GM12873 (cell line): ENCODE measurements around the gene SYNE2.

ENCODE experiments used
- TF ChIP-seq, protein P1 (sequence below): IDR thresholded peaks from 2 replicates; pipeline ENCODE4 v1.5.1; 2012; ENCODE audit warnings: low read depth, mild to moderate bottlenecking, moderate library complexity, low read length, control low read depth; ENCODE audit not compliant: insufficient read depth; ENCODE audit errors: missing control alignments

The SYNE2 gene

DNA sequence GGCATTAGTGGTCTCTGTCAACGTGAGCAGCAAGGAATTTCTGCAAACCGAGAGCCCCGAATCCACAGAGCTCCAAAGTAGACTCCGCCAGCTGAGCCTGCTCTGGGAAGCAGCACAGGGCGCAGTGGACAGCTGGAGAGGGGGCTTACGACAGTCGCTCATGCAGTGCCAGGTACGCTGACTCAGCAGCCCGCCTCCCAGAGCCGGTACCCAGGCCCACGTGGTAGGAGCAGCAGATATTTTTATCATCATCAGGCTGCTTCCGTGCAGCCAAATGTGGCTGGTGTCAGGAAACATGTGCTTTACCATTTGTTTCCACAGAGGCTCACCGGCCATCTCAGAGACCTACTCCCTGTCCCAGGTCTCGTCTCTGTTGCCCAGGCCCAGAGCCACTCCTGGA is 367.7 kb downstream of the SYNE2 start:
- TF ChIP-seq, protein P1, sequence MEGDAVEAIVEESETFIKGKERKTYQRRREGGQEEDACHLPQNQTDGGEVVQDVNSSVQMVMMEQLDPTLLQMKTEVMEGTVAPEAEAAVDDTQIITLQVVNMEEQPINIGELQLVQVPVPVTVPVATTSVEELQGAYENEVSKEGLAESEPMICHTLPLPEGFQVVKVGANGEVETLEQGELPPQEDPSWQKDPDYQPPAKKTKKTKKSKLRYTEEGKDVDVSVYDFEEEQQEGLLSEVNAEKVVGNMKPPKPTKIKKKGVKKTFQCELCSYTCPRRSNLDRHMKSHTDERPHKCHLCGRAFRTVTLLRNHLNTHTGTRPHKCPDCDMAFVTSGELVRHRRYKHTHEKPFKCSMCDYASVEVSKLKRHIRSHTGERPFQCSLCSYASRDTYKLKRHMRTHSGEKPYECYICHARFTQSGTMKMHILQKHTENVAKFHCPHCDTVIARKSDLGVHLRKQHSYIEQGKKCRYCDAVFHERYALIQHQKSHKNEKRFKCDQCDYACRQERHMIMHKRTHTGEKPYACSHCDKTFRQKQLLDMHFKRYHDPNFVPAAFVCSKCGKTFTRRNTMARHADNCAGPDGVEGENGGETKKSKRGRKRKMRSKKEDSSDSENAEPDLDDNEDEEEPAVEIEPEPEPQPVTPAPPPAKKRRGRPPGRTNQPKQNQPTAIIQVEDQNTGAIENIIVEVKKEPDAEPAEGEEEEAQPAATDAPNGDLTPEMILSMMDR, result no peak

DNA sequence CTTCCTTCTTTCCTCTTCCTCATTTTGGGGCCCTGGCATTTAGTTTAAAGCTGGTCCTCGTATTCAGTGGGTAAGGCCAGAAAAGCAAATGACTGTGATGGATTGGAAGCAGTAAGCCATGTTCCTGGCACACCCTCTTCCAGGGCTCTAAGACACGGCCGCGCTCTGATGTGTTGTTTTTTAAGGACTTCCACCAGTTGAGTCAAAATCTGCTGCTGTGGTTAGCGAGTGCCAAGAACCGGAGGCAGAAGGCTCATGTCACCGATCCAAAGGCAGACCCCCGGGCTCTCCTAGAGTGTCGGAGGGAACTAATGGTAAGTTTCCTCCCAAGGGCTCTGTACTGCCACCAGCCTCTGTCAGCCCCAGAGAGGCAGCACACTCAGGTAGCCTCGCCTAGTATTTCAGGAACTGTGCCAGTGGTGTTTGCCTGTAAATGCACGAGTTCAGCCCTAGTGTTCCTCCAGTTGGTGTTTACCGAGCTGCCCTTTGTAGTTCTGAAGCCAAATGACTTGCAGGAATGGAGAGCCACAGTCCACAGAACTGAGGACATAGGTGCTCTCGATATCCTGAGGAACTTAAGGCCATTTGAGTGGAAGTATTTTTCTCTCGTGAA is 368.7 kb downstream of the SYNE2 start:
- TF ChIP-seq, protein P1, result no peak

DNA sequence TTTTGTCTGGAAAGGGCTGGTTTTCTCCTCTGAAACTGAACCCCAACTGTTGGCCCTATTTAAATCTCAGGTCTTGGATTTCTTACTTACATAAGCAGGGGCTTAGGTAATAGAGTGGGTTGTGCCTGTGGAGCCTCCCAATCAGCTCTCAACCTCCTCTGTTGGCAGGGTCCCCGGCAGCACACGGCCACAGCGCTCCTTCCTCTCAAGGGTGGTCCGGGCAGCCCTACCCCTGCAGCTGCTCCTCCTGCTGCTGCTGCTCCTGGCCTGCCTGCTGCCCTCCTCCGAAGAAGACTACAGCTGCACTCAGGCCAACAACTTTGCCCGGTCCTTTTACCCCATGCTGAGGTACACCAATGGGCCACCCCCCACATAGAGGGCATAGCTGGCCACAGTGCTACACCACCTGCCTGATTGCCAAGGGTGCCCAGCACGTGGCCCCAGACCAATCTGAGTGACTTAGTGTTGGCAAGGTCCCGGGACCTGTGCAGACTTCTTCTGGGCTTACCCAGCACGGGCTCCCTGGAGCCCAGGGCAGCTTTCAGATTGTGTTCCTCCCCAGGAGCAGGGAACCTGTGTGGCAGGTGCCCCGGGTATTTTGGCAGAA is 372.4 kb downstream of the SYNE2 start:
- TF ChIP-seq, protein P1, result no peak

DNA sequence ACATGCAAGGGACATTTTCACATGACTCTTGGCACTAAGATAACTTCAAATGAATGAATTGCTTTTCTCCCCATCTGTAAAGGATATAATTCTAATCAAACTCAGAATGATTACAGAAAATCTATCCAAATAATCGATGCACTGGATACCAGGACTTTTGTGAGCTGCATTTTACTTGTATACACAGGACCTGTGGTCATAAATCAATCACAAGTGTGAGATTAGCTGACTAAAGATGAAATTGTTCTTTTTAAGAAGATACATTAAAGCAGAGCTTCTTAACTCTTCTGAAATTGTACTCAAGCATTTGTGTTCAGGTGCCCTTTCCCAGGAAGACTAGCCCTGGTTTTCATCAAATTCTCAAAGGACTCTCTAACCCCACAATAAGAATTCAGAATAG is 375.1 kb downstream of the SYNE2 start:
- TF ChIP-seq, protein P1, result no peak

DNA sequence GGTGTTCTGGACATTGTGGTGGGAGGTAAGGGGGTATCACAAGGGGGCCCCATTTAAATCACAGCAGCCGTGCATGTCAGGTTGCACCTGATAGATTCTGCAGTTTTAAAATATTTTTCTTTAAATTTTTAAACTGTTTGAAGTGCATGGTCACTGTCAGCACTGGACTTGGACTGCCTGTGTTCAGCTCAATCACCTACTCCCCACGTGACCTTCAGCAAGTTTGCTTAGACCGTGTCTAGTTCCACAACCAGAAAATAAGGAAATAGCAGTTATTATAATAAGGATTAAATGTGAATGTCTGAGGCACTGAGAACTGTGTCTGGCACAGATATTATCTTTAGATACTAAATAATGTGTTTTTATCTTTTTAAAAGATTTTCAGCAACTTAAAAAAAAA is 376.7 kb downstream of the SYNE2 start:
- TF ChIP-seq, protein P1, result no peak

DNA sequence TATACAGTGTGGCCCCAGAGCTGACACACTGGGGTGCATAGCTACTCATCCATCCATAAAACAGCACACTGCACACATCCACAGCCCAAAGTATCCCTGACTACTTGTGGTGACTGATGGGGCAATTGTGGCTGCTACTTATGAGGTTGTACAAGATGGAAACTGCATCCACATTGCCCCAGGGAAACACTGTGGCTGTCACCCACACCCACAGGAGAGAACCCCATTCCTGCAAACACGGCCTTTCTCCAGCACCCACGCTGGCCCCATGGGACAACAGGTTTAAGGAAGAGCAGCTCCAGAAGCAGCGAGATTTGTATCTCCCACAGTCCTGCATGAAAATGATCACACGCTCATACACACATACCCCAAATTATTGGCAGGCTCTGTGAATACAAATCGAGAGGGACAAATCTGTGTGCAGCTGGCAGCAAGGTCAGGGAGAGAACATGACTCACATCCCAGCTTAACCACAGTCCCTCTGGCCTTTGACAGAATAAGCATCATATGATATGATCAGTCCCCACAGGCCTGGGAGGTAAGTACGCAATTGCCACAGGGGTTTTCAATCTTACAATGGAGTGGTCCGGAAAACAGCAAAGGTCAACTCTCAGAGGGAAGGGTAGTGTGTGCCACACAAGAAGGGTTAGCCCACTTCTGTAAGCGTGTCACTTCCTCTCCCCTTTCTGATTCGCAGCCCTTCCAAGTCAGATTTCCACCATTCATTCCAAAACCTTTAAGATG is 379.5 kb downstream of the SYNE2 start:
- TF ChIP-seq, protein P1, result no peak

DNA sequence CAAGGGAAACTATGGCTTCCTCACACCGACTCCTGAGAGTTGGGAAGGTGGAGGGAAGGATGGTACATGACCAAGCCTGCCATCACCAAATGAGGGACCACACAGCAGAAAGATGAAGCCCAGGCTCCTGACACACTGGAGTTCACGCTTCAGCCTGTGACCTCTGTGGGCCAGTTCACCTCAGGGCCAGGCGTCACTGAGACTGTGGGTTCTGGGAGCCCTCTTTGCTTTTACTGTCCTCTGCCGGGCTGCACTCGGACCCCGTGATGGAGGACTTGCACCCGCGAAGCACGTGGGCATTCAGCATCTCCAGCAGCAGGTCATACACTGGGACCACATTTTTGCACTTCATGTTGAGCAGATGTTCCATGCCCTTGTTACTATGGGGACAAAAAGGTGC is 380.1 kb downstream of the SYNE2 start:
- TF ChIP-seq, protein P1, result no peak
